Heart left ventricle (tissue), 16 donors: ENCODE measurements around the gene E4F1. TPM values are rescaled to one million over a fixed set of nuclear protein-coding genes. Genes with fewer than 3 reads are reported as not detected.
"Not testable (repeated sequence)": the region's sequence is repeated elsewhere in the genome, so short reads cannot be mapped to it uniquely, and the experiment has no call there.

Source experiments
- ATAC-seq, 4 donors: fragments of 200-7000 bp; cut with Tn5 transposase; one replicate each; pipeline ENCODE4 v1.9.1; 2020 to 2022; ENCODE audit warnings: moderate library complexity in 4 of 4, mild to moderate bottlenecking in 3 of 4, moderate number of reproducible peaks in 1 of 4
- DNase-seq, 5 donors: peaks; one replicate each; pipeline ENCODE4 v3.0.0-alpha.2; 2020
- H3K27ac ChIP-seq, 12 donors: fragments of 200-600 bp; sonication (generic) in 4 of 12; one replicate each; pipeline versions ENCODE4 v1.5.0 to v1.8.0; 2016 to 2022; ENCODE audit warnings: mild to moderate bottlenecking in 2 of 12
- H3K27me3 ChIP-seq, 9 donors: fragments of 200-600 bp; sonication (generic) in 2 of 9; one replicate each; pipeline versions ENCODE4 v1.5.1 to v1.8.0; 2016 to 2022; ENCODE audit warnings: mild to moderate bottlenecking in 3 of 9
- H3K36me3 ChIP-seq, 9 donors: fragments of 200-600 bp; sonication (generic) in 2 of 9; one replicate each; pipeline versions ENCODE4 v1.5.0 to v1.8.0; 2018 to 2022; ENCODE audit warnings: mild to moderate bottlenecking in 2 of 9
- H3K4me1 ChIP-seq, 12 donors: fragments of 200-600 bp; sonication (generic) in 4 of 12; one replicate each; pipeline versions ENCODE4 v1.5.0 to v1.8.0; 2016 to 2022; ENCODE audit warnings: mild to moderate bottlenecking in 3 of 12
- H3K4me3 ChIP-seq, 12 donors: fragments of 200-600 bp; sonication (generic) in 4 of 12; one replicate each; pipeline versions ENCODE4 v1.5.0 to v1.8.0; 2017 to 2022; ENCODE audit warnings: mild to moderate bottlenecking in 9 of 12, moderate library complexity in 4 of 12
- H3K9me3 ChIP-seq, 12 donors: fragments of 200-600 bp; sonication (generic) in 4 of 12; one replicate each; pipeline versions ENCODE4 v1.5.0 to v1.8.0; 2016 to 2022; ENCODE audit warnings: mild to moderate bottlenecking in 1 of 12
- POLR2A ChIP-seq, 2 donors: fragments of 450-650 bp; IDR thresholded peaks; one replicate each; pipeline ENCODE4 v1.6.1; 2017; ENCODE audit warnings: antibody characterized with exemption in 2 of 2, mild to moderate bottlenecking in 2 of 2, moderate library complexity in 2 of 2
- WGBS, 4 donors: extraction: QIAGEN DNeasy Blood & Tissue Kit in 2 of 4; methylation state at CpG; one replicate each; pipeline versions ENCODE4 v1.1.5 to v1.1.7; 2013 to 2018; 5-methylcytosine and 5-hydroxymethylcytosine counted together
- intact Hi-C, 10 donors: fragments of 100-400 bp; cut with DNase I; formaldehyde crosslinking; loops; one replicate each; pipeline versions ENCODE4 v1.11.1 to v1.14.2; 2022
- polyA plus RNA-seq, 2 donors: library from polyadenylated mRNA; stranded (reverse); fragments of 200-250 nt; gene quantifications; one replicate each; pipeline ENCODE4 v1.2.3, GENCODE V29; 2013
- total RNA-seq, 9 donors: library from RNA; depleted of rRNA in 2 of 9; stranded (reverse); fragments of >200 nt in 2 of 9; fragmentation: NEBNext Ultra II Directional in 3 of 9; extraction: Animal tissue kit (Norgen Biotek cat#: 25700) in 3 of 9; gene quantifications; one replicate each; pipeline versions ENCODE4 v1.1.0 to v1.2.4, GENCODE V29; 2016 to 2023
- TF ChIP-seq, protein P1 (sequence below), 12 donors: fragments of 200-600 bp; sonication (generic) in 4 of 12; IDR thresholded peaks; one replicate each; pipeline versions ENCODE4 v1.5.0 to v1.8.0; 2018 to 2022; ENCODE audit warnings: antibody characterized with exemption in 12 of 12, mild to moderate bottlenecking in 5 of 12
- donor health status: ischemic (EF 13 %, LVEDD 7.1; RV severe dilation, severe dysfunction).
- donor health status: healthy with polysubstance abuse.
- donor health status: DM: no; HTN: yes; CAD: no.
- donor health status: DM: no; HTN: no; CAD: no.
- donor health status: ischemic (EF 25% LVEDD 6.9; RV normal size, moderate dysfunction).
- donor health status: ischemic (EF 25% LVEDD 5.7; RV mildly dilated, moderate dysfunction).
- donor health status: healthy.
- donor health status: DM: yes; HTN: yes; CAD: no.
- donor health status: ischemic (EF 35%, LVEDD 5.7; RV mildly dilated, moderate dysfunction).
- donor health status: nonischemic (EF 11% LVEDD 7.7; RV severe dilation, severe dysfunction).
- donor health status: DM: yes; HTN: yes; CAD: no.
- donor health status: PGD.
- donor health status: ischemic (EF 29% LVEDD 5.4; RV normal size, mild dysfunction).
- donor health status: nonischemic (EF 23%, LVEDD 6.1; RV moderate dilation, normal function).

Gene E4F1
- total and polyA plus RNA-seq, 11 donors, result 8.4 to 27.3 (median 12.7) TPM

DNA sequence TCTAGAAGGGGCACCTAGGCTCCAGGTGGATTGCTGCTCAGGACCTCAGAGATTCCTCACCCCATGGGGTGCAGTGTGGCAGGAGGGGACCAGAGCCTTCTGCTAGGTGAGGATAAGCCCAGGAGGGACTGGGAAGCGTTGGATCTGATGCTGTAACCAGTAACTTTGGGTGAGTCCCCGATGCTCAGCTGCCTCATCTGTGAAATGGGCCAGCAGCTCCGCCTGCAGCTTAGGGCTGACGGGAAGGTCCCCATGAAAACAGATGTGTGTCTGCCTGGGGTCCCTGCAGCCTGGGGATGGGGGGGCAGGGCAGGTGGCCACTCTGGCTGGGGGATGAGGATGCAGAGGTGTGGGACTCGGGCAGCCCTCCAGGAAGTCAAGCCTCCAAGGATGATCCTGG is 24.3 kb upstream of the E4F1 start:
- Histone ChIP-seq H3K27me3 (peaks cover 8 to 42% (median 23%) of the 10 kb centered on the region in 9 donors), H3K4me3 (no peak overlapping the region), H3K4me1 (peaks cover 0 to 19% (median 8%) of the 10 kb centered on the region in 12 donors), H3K36me3 (no peaks in the 10 kb centered on the region), H3K9me3 (no peaks in the 10 kb centered on the region), H3K27ac (no peak overlapping the region)
- no peak for TF ChIP-seq POLR2A (IDR thresholded peaks at IDR 0.05)
- TF ChIP-seq, protein P1, sequence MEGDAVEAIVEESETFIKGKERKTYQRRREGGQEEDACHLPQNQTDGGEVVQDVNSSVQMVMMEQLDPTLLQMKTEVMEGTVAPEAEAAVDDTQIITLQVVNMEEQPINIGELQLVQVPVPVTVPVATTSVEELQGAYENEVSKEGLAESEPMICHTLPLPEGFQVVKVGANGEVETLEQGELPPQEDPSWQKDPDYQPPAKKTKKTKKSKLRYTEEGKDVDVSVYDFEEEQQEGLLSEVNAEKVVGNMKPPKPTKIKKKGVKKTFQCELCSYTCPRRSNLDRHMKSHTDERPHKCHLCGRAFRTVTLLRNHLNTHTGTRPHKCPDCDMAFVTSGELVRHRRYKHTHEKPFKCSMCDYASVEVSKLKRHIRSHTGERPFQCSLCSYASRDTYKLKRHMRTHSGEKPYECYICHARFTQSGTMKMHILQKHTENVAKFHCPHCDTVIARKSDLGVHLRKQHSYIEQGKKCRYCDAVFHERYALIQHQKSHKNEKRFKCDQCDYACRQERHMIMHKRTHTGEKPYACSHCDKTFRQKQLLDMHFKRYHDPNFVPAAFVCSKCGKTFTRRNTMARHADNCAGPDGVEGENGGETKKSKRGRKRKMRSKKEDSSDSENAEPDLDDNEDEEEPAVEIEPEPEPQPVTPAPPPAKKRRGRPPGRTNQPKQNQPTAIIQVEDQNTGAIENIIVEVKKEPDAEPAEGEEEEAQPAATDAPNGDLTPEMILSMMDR (IDR thresholded peaks at IDR 0.05), result no peak
- ATAC-seq, result no peak
- no peak for DNase-seq
- intact Hi-C loops, result loop anchor here in 1 of 10 donors (10.0 kb wide), 1 partner anchor 296 kb away; no protein-coding TSS in a partner anchor
- 72 to 83% (median 78%) methylated on average over 2 to 5 of the region's 5 CpGs for WGBS, 4 donors

DNA sequence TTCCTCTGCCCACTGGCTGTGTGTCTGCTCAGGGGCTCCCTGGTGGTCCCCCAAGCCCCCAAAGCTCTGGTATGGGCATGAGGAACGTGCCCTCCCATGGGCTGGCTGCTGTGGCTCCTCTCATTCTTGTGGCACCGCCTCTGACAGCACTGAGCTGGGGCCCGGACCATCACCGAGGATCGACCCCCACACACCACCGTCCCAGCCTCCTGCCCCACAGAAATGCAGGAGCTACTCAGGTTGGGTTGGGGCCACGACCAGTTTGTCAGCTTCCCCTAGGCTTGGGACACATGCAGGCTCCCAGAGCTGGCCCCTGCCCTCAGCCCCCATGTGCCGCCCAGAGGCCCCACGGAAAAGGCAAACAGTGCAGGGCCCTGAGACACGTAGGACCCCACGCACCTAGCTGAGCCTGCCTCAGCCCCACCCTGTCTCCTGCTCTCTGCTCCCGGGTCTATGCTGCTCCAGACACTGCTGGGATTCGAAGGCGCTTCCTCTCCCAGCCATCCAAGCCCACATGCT is 23.7 kb upstream of the E4F1 start:
- no peak for DNase-seq
- no peak for ATAC-seq
- intact Hi-C loops, result loop anchor here in 4 of 10 donors (5.0 to 10.0 kb wide), 3 partner anchors 37 to 295 kb away; partner anchors contain the start of gene TRAF7 (in 2 of the 4)
- peaks cover 8 to 37% (median 22%) of the 10 kb centered on the region in 9 donors for H3K27me3 ChIP-seq
- no peak overlapping the region for H3K4me3 ChIP-seq
- H3K27ac ChIP-seq, result no peak overlapping the region
- H3K36me3 ChIP-seq, result no peaks in the 10 kb centered on the region
- peaks cover 0 to 21% (median 10%) of the 10 kb centered on the region in 12 donors for H3K4me1 ChIP-seq
- WGBS, 4 donors, result 67 to 73% (median 69%) methylated on average over 13 to 14 of the region's 14 CpGs
- no peaks in the 10 kb centered on the region for H3K9me3 ChIP-seq
- TF ChIP-seq, protein P1 (IDR thresholded peaks at IDR 0.05), result no peak
- no peak for TF ChIP-seq POLR2A (IDR thresholded peaks at IDR 0.05)

DNA sequence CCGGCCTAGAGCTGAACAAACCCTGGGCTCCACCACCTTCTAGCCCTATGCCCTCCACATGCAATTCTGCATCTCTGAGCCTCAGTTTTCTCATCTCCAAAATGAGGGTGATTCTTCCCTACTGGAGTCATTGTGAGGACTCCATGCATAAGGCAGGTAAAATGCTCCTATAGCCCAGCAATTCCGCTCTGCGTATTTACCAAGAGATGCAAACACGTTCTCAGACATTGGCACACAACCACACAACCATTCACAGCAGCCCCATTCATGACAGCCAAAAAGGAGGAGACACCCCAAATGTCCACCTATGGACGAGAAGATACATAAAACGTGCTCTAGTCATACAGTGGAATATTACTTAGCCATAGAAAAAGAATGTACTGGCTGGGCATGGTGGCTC is 23.1 kb upstream of the E4F1 start:
- TF ChIP-seq, protein P1 (IDR thresholded peaks at IDR 0.05), result no peak
- TF ChIP-seq POLR2A (IDR thresholded peaks at IDR 0.05), result no peak
- intact Hi-C loops, result loop anchor here in 3 of 10 donors (5.0 kb wide), 2 partner anchors 38 to 43 kb away; partner anchors contain the start of gene TRAF7 (in 2 of the 3)

DNA sequence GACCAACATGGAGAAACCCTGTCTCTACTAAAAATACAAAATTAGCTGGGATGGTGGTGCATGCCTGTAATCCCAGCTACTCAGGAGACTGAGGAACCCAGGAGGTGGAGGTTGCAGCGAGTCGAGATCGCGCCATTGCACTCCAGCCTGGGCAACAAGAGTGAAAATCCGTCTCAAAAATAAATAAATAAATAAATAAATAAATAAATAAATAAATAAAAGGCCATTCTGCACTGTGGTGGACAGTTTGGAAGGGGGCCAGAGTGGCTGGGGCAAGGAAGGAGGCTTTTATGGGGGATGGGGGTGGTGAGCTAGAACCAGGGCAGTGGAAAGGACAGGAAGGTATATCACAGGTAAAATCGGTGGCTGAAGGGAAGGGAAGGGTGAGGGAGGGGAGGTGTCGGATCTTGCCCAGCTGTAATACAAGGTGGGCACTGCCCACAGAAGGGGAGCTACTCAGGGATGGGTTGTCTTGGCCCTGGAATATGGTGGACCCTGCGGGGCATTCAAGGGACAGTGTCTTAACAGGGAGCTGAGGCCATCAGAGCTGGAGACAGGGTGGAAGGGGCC is 20.2 kb upstream of the E4F1 start:
- intact Hi-C loops, result loop anchor here in 3 of 10 donors (5.0 kb wide), 2 partner anchors 41 to 46 kb away; partner anchors contain the start of gene TRAF7 (in 2 of the 3)
- not testable (repeated sequence) for H3K4me3 ChIP-seq, DNase-seq, ATAC-seq, H3K9me3 ChIP-seq, H3K27me3 ChIP-seq, H3K27ac ChIP-seq
- H3K36me3 ChIP-seq, result peaks cover 0 to 17% (median 12%) of the 10 kb centered on the region in 9 donors
- WGBS, 4 donors, result 92 to 94% (median 93%) methylated on average over 8 of the region's 8 CpGs
- H3K4me1 ChIP-seq, result peaks cover 3 to 22% (median 15%) of the 10 kb centered on the region in 12 donors

More for the DNA sequence above, 23.1 kb upstream of the E4F1 start:
- Histone ChIP-seq H3K4me1 (peaks cover 0 to 20% (median 11%) of the 10 kb centered on the region in 12 donors), H3K9me3 (no peaks in the 10 kb centered on the region), H3K4me3 (no peak overlapping the region), H3K27me3 (peaks cover 4 to 30% (median 16%) of the 10 kb centered on the region in 9 donors), H3K36me3 (no peaks in the 10 kb centered on the region), H3K27ac (no peak overlapping the region)
- ATAC-seq, result no peak
- WGBS, 4 donors, result 87 to 91% (median 87%) methylated on average over 6 of the region's 6 CpGs
- DNase-seq, result no peak
